ENCODE results near the gene KIF13A. TPM values are rescaled to one million over a fixed set of nuclear protein-coding genes. Genes with fewer than 3 reads are reported as not detected.
"Not testable (repeated sequence)": the region's sequence is repeated elsewhere in the genome, so short reads cannot be mapped to it uniquely, and the experiment has no call there.

The KIF13A gene
- total RNA-seq, 5 donors from 2014 or later (not counting 1 experiment from before 2014, with no cell fraction given) = 0.55 to 2.0 (median 0.92) TPM

DNA sequence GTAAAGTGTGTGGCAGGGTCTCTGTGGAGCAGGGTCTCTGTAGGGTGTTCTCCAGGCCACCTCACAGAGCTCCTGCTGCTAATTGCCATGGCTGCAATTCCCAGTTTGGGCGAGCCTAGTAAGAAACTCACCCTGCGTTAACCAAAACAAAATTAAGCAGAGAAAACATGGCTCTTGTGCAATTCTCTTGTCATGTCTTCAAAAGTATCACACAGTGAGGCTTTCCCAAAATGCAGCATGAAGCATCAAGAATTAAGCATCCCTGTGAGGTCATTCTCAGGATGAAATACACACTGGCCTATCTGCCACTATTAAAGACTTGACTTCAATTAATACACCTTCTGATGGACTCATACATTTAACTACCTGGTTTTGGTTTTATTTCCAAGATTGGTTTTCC, 72.8 kb downstream of the KIF13A start:
- Histone ChIP-seq H3K9me3 (no peaks in the 10 kb centered on the region), H3K27me3 (replicated peaks in 1 of 2; ENCODE audit: control insufficient read depth in 2 of 2, extremely low read depth in 1 of 2, insufficient read depth in 2 of 2, low read length in 1 of 2) (peaks cover 0 to 5% of the 10 kb centered on the region in 2 experiments), H3K4me3 (ENCODE audit: control insufficient read depth in 1 of 2, extremely low read depth in 1 of 2, low read length in 1 of 2) (no peak overlapping the region), H3K27ac (ENCODE audit: low read length) (no peak overlapping the region), H3K4me1 (ENCODE audit: control insufficient read depth in 1 of 2, extremely low read depth in 1 of 2, insufficient read depth in 2 of 2, low read length in 2 of 2) (no peaks in the 10 kb centered on the region), H3K36me3 (ENCODE audit: control insufficient read depth in 2 of 2, extremely low read depth in 1 of 2, insufficient read depth in 1 of 2, low read length in 1 of 2) (no peaks in the 10 kb centered on the region)
- Mint-ChIP-seq H3K27me3 (peaks cover 5 to 8% of the 10 kb centered on the region in 2 donors), H3K4me1 (peaks cover 0 to 3% (median 0%) of the 10 kb centered on the region in 3 donors), H3K36me3 (no peaks in the 10 kb centered on the region), H3K27ac (no peak overlapping the region), H3K4me3 (no peak overlapping the region), H3K9me3 (no peaks in the 10 kb centered on the region)
- POLR2A ChIA-PET = no interaction called here
- ATAC-seq (replicated peaks in 1 of 4) (no peak), DNase-seq (no peak)
- CTCF ChIA-PET = no interaction called here
- WGBS (ENCODE audit: insufficient coverage) = 94% methylated on average over 2 of the region's 2 CpGs

DNA sequence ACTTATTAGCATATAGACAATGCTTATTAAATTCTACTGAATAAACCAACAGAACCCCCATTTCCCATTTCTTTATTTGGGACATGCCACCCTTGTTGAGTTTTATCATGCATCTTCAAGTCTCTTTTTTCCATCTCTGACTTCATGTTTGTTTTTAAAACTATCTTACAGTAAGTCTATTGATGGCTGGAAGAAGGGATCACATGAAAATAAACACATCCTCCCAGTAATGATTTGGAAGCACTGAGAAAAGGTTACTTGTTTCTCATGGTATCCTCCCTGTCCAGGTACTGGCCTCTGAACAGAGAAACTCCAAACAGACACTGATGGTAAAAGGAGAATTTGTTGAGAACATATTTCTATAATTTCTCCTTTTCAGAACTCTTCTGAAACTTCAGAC, 74.9 kb downstream of the KIF13A start:
- H3K4me1 Mint-ChIP-seq = peaks cover 0 to 7% (median 0%) of the 10 kb centered on the region in 3 donors
- Histone ChIP-seq H3K27me3 (replicated peaks in 1 of 2; ENCODE audit: control insufficient read depth in 2 of 2, extremely low read depth in 1 of 2, insufficient read depth in 2 of 2, low read length in 1 of 2) (peaks cover 0 to 3% of the 10 kb centered on the region in 2 experiments), H3K27ac (ENCODE audit: low read length) (no peak overlapping the region), H3K36me3 (ENCODE audit: control insufficient read depth in 2 of 2, extremely low read depth in 1 of 2, insufficient read depth in 1 of 2, low read length in 1 of 2) (no peaks in the 10 kb centered on the region), H3K4me3 (ENCODE audit: control insufficient read depth in 1 of 2, extremely low read depth in 1 of 2, low read length in 1 of 2) (no peak overlapping the region), H3K4me1 (ENCODE audit: control insufficient read depth in 1 of 2, extremely low read depth in 1 of 2, insufficient read depth in 2 of 2, low read length in 2 of 2) (no peaks in the 10 kb centered on the region), H3K9me3 (no peaks in the 10 kb centered on the region)
- peaks cover 13 to 14% of the 10 kb centered on the region in 2 donors for H3K27me3 Mint-ChIP-seq
- CTCF ChIA-PET = no interaction called here
- no peaks in the 10 kb centered on the region for H3K9me3 Mint-ChIP-seq
- no peak for ATAC-seq (replicated peaks in 1 of 4)
- H3K36me3 Mint-ChIP-seq = no peaks in the 10 kb centered on the region
- H3K27ac Mint-ChIP-seq = no peak overlapping the region
- H3K4me3 Mint-ChIP-seq = no peak overlapping the region
- POLR2A ChIA-PET = no interaction called here
- no peak for DNase-seq

DNA sequence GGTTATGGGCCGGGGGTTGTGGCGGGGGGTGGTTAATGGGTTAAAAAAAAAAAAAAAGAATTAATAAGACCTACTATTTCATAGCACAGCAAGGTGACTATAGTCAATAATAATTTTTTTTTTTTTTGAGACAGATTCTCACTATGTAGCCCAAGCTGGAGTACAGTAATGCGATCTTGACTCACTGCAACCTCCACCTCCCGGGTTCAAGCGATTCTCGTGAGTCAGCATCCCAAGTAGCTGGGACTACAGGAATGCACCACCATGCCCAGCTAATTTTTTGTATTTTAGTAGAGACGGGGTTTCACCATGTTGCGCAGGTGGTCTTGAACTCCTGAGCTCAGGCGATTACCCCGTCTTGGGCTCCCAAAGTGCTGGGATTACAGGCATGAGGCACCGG, 75.8 kb downstream of the KIF13A start:
- ATAC-seq (replicated peaks in 1 of 4); H3K27ac ChIP-seq (ENCODE audit: low read length); DNase-seq; POLR2A ChIA-PET; H3K36me3 Mint-ChIP-seq; CTCF ChIA-PET; H3K4me1 ChIP-seq (ENCODE audit: control insufficient read depth in 1 of 2, extremely low read depth in 1 of 2, insufficient read depth in 2 of 2, low read length in 2 of 2); H3K9me3 ChIP-seq; H3K9me3 Mint-ChIP-seq; H3K36me3 ChIP-seq (ENCODE audit: control insufficient read depth in 2 of 2, extremely low read depth in 1 of 2, insufficient read depth in 1 of 2, low read length in 1 of 2); H3K27ac Mint-ChIP-seq; H3K27me3 ChIP-seq (replicated peaks in 1 of 2; ENCODE audit: control insufficient read depth in 2 of 2, extremely low read depth in 1 of 2, insufficient read depth in 2 of 2, low read length in 1 of 2); H3K4me1 Mint-ChIP-seq; H3K4me3 Mint-ChIP-seq; H3K4me3 ChIP-seq (ENCODE audit: control insufficient read depth in 1 of 2, extremely low read depth in 1 of 2, low read length in 1 of 2): not testable (repeated sequence)
- WGBS (ENCODE audit: insufficient coverage) = no CpG with 5 or more reads among the region's 11 CpGs
- peaks cover 16 to 17% of the 10 kb centered on the region in 2 donors for H3K27me3 Mint-ChIP-seq

DNA sequence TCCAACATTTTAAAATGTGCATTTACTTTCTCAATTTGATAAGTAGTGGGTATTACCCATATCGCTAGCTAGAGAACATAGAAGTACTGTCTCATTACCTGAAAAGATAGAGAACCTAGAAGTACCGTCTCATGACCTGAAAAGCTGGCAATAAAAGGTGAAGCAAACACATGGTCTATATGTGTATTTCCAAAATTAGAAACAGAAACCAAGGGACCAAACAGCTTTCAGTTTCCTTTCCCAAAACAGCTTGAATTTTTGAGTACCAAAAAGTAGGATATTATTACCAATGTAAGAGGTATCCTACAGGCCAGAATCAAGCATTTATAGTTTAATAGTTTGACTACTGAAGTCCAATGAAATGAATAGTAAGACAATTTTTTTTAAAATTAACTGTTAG, 77.2 kb downstream of the KIF13A start:
- H3K4me1 Mint-ChIP-seq = peaks cover 0 to 8% (median 0%) of the 10 kb centered on the region in 3 donors
- no CpG with 5 or more reads among the region's 2 CpGs for whole genome bisulfite sequencing (ENCODE audit: insufficient coverage)
- no peaks in the 10 kb centered on the region for H3K9me3 ChIP-seq
- H3K4me1 ChIP-seq (ENCODE audit: control insufficient read depth in 1 of 2, extremely low read depth in 1 of 2, insufficient read depth in 2 of 2, low read length in 2 of 2) = no peaks in the 10 kb centered on the region
- DNase-seq (no peak), ATAC-seq (replicated peaks in 1 of 4) (no peak)
- no peak overlapping the region for H3K4me3 Mint-ChIP-seq
- CTCF ChIA-PET = no interaction called here
- H3K27ac Mint-ChIP-seq = no peak overlapping the region
- no peaks in the 10 kb centered on the region for H3K36me3 Mint-ChIP-seq
- peaks cover 15 to 16% of the 10 kb centered on the region in 2 donors for H3K27me3 Mint-ChIP-seq
- POLR2A ChIA-PET = no interaction called here
- no peaks in the 10 kb centered on the region for H3K27me3 ChIP-seq (replicated peaks in 1 of 2; ENCODE audit: control insufficient read depth in 2 of 2, extremely low read depth in 1 of 2, insufficient read depth in 2 of 2, low read length in 1 of 2)
- no peak overlapping the region for H3K27ac ChIP-seq (ENCODE audit: low read length)
- H3K9me3 Mint-ChIP-seq = no peaks in the 10 kb centered on the region
- no peak overlapping the region for H3K4me3 ChIP-seq (ENCODE audit: control insufficient read depth in 1 of 2, extremely low read depth in 1 of 2, low read length in 1 of 2)
- no peaks in the 10 kb centered on the region for H3K36me3 ChIP-seq (ENCODE audit: control insufficient read depth in 2 of 2, extremely low read depth in 1 of 2, insufficient read depth in 1 of 2, low read length in 1 of 2)

DNA sequence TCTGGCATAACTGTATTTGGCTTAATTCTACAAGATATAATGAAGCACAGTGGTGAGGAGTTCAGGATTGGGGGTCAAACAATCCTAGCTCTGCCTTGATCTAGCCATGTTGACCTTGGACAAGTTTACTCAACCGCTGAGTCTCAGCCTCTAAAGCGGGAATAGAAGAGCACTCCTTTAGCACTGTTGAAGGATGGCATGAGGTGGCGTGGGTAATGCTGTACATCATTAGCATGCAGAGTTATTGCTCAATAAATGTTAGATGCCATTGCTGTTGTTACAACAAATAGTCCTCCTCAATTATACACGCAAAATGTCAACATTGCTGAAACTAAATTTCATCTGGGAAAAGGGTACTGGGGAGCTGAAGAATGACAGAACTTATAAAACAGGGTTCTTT, 78.6 kb downstream of the KIF13A start:
- CTCF ChIA-PET = no interaction called here

DNA sequence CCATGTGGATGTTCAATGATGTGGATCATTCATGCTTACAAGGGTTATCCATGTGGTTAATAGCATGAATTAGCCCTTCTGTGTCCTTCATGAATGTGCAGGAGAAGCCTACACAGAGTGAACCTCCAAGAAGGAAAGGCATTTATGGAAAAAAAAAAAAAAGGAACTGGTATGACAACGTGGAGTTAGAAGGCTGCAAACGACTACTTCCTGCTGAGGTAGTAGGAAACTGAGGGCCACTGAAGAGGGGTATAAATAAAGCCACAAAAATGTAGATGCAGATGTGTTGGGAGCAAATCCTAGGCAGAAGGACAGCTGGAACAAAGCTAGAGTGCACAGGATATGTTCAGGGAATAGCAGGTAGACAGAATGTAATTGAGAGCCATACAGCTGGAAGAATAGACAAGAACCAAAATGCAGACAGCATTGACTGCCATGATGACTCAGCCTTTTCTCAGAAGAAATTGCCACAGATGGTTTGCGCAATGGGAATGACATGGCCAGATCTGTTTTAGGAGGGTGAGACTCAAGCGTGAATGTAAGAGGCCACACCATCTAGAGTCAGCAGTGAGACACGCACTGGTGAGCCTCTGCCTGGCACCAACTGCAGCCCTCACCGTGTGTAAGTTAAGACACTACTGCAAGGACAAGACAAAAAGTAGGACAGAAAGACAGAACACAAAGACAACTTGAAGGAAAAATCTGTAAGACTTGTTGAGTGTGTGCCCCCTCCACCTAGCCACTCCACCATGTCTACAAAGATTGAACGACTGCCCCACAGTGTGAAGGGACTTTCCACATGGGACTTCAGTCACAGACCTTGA, 79.8 kb downstream of the KIF13A start:
- ChIA-PET POLR2A (no interaction called here), CTCF (no interaction called here)
- H3K27ac Mint-ChIP-seq = no peak overlapping the region
- H3K4me3 Mint-ChIP-seq = no peak overlapping the region
- Histone ChIP-seq H3K4me3 (ENCODE audit: control insufficient read depth in 1 of 2, extremely low read depth in 1 of 2, low read length in 1 of 2) (no peak overlapping the region), H3K27ac (ENCODE audit: low read length) (no peak overlapping the region), H3K27me3 (replicated peaks in 1 of 2; ENCODE audit: control insufficient read depth in 2 of 2, extremely low read depth in 1 of 2, insufficient read depth in 2 of 2, low read length in 1 of 2) (no peaks in the 10 kb centered on the region), H3K4me1 (ENCODE audit: control insufficient read depth in 1 of 2, extremely low read depth in 1 of 2, insufficient read depth in 2 of 2, low read length in 2 of 2) (no peaks in the 10 kb centered on the region), H3K36me3 (ENCODE audit: control insufficient read depth in 2 of 2, extremely low read depth in 1 of 2, insufficient read depth in 1 of 2, low read length in 1 of 2) (no peaks in the 10 kb centered on the region), H3K9me3 (no peaks in the 10 kb centered on the region)
- ATAC-seq (replicated peaks in 1 of 4) = no peak
- H3K27me3 Mint-ChIP-seq = peaks cover 16 to 17% of the 10 kb centered on the region in 2 donors
- H3K4me1 Mint-ChIP-seq = peaks cover 0 to 8% (median 0%) of the 10 kb centered on the region in 3 donors
- H3K36me3 Mint-ChIP-seq = no peaks in the 10 kb centered on the region
- WGBS (ENCODE audit: insufficient coverage) = 28% methylated on average over 5 of the region's 7 CpGs
- peak in 11 of 35 experiments; percentile 0 to 34 (median 8) for DNase-seq
- no peaks in the 10 kb centered on the region for H3K9me3 Mint-ChIP-seq

More for the DNA sequence above, 78.6 kb downstream of the KIF13A start:
- no peak overlapping the region for H3K4me3 Mint-ChIP-seq
- no peaks in the 10 kb centered on the region for H3K36me3 ChIP-seq (ENCODE audit: control insufficient read depth in 2 of 2, extremely low read depth in 1 of 2, insufficient read depth in 1 of 2, low read length in 1 of 2)
- no peaks in the 10 kb centered on the region for H3K36me3 Mint-ChIP-seq
- peaks cover 0 to 8% (median 0%) of the 10 kb centered on the region in 3 donors for H3K4me1 Mint-ChIP-seq
- POLR2A ChIA-PET = no interaction called here
- DNase-seq (no peak), ATAC-seq (replicated peaks in 1 of 4) (no peak)
- no peaks in the 10 kb centered on the region for H3K27me3 ChIP-seq (replicated peaks in 1 of 2; ENCODE audit: control insufficient read depth in 2 of 2, extremely low read depth in 1 of 2, insufficient read depth in 2 of 2, low read length in 1 of 2)
- H3K9me3 Mint-ChIP-seq = no peaks in the 10 kb centered on the region
- H3K27ac Mint-ChIP-seq = no peak overlapping the region
- no peaks in the 10 kb centered on the region for H3K4me1 ChIP-seq (ENCODE audit: control insufficient read depth in 1 of 2, extremely low read depth in 1 of 2, insufficient read depth in 2 of 2, low read length in 2 of 2)
- WGBS (ENCODE audit: insufficient coverage) = 100% methylated on average over 1 of the region's 4 CpGs
- no peak overlapping the region for H3K27ac ChIP-seq (ENCODE audit: low read length)
- H3K9me3 ChIP-seq = no peaks in the 10 kb centered on the region
- H3K4me3 ChIP-seq (ENCODE audit: control insufficient read depth in 1 of 2, extremely low read depth in 1 of 2, low read length in 1 of 2) = no peak overlapping the region
- H3K27me3 Mint-ChIP-seq = peaks cover 14 to 16% of the 10 kb centered on the region in 2 donors

All from T-cell (primary cell).